ENCODE results near the gene HPSE2.

Gene HPSE2

DNA sequence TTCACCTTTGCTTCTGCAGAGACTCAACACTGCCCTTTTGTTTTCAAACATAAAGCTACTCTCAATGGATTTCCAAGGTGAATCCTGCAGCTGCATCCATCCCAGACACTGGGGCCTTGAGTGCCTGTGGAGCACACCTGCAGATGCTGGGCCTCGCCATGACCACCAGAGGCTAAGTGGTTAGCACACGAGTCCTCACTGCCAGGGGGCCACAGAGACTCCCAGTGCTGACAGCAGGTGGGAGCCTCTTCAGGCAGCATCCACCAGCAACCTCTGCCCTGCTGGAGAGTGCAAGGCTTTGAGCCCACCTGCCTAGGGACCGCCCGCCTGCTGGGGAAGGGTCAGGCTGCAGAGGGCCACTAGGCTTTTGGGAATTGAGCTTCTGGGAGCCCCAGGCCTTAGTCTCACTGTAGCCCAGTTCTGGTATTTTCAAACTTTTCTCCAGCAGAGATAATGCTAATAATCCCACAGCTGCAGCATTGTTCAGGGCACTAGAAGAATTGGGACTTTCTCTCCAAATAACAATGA is 779.5 kb downstream of the HPSE2 start:
- DNase-seq = no peak

DNA sequence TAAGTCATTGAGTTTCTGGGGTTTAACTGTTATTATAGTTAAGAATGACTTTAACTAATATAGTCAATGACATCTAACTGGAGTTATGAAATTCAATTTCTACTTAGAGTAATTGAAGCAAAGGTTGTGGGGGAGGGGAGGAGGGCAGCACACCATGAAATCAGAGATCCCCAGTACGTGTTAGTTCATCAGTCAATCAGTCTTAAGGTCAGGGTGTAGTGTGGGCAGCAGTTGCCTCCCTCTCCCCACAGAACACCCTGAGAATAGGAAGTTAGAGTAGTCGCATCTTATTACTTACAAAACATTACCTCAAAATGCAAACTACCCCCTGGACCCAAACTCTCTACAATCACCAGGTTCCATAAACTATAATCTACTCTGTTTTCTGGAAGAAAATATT is 781.9 kb downstream of the HPSE2 start:
- DNase-seq = no peak

DNA sequence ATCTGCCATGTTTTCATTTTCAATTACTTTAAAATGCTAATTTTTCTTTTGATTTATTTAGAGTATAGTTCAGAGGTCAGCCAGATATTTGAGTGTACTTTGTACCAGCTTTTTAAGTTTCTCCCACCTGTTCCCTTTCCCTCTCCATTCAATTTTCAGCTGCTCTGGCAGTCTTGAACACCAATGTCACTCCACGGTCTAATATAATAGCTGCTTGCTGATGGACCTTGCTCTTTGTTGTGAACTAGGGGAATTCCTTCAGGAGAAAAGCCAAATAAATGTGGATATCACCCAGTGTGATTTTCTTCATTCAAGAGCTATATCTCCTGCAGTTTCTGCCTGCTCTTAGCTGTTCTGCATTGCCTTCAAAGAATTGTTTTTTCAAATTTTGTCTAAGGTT is 785.0 kb downstream of the HPSE2 start:
- DNase-seq = no peak

DNA sequence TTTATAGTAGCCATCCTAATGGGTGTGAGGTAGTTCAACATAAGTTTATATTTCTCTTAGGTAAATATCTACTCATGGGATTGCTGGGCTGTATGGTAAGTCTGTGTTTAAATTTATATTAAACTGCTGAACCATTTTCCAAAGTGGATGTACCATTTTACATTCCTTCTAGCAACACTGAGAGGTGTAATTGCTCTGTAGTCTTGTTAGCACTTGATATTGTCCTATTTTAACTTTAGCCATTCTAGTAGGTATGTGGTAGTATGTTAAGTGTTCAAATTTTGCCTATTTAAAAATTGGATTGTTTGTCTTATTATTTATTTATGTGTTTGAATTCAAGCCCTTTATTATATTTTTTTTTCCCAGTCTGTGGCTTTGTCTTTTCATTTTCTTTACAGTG is 786.4 kb downstream of the HPSE2 start:
- DNase-seq = no peak

DNA sequence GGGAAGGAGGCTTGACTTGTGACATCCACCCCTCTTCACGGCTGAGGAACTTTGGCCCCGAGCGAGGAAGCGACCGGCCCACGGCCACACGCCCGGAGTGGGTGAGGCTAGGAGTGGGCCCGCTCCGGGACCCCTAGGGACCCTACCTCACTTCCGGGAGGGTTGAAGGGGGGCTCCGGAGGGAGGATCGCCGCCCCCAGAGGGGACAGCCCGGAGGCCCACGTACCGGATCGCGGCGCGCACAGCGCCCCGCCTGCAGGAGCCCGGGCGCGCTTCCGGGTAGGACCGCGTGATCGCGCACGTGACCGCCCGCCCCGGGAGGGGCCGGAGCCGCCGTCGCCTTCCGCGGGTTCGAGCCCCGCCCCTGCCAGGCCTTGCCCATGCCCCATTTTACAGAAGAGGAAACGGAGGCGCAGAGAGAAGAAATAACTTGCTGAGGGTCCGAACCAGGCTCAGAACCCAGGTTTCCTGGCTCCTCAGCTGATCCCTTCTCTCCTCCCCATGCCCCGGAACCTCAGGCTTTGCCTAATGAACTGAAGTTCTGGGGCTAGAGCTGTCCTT is 788.9 kb downstream of the HPSE2 start, which contains the start of gene HPS1:
Gene HPS1 (minus strand): TSS at position 275 of the 561 bp plus-strand sequence. CDS start 3,695 bp downstream, outside the sequence.
- peak; percentile 51 for DNase-seq

DNA sequence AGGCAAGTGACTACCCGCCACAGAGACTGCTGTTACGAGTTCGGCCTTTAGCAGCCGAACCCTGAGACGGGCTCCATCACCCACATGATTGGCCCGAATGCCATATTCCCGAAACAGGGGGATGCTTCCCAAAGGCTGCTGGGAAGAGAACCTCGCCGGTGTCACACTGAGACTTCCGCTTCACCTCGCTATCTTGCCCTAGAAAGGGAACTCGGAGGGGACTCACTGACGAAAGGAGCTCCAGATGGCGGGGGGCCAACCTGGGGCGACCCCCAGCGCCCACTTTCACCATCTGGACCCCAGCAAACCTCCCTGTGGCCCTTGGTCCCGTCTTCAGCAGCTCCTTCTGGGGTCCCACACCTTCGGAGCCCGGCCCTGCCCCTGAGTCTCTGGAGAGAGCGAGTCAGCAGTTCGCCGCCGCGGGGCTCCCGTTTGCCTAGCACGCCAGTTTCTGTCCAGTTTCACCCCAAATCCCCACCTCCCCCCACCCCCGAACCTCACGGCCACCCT is 789.4 kb downstream of the HPSE2 start:
- no peak for DNase-seq

DNA sequence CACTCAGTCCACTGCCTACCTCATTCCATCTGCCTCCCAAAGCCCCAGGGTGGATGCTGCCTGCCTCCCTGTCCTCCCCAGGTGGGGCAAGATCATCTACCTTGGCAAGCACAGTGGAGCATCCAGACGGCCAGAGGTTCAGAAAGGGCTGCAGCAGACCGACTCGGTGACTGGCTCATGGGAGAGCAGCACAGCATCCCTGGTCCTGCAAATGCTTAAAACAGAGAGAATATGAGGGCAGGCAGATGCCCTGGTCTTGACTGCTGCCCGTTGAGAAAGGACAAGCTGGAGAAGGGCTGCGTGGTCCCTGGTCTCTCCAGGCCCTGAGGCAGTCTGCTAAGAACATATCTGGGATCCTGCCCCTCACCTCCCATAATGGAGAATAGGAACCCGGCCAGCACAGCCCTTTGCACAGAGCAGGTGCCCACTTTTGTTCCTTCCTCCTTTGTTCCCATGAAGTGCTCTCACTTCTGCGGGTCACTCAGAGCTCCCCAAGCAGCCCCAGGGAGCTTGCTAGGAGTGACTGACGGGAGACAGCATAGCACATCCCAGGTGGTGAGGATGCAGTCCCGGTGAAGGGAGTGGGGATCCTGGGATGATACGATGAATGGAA is 790.3 kb downstream of the HPSE2 start:
- no peak for DNase-seq

DNA sequence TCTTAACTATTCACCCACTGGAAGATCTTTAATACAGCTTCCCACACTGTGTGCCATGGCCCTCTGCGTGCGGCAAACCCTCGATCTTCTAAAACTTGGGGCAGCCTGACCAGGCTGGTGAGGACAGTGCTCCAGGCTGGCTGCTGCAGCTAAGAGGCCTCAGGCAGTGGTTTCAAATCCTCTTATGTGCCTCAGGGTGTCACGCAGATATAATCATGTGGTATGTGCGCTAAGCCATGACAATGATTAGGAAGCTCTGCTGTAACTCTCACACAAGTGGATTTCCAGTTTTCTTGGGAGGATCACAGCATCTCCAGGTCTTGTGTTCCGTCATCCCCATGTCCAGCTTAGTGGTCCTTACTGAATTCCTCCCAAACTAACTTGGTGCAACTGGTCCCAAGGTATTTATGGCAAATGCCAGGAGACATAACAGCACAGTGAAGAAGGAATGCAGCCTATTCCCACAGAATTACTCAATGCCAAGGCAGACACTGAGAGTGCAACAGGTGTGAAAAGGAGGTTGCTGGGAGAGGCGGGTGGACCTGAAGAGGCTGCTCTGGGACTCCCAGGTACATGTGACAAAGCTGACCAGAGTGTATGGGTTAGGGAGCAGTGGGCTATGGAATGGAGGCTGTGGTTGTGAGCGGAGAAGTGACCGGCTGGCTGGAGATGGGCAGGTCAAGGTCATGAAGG is 791.2 kb downstream of the HPSE2 start:
- DNase-seq = peak; percentile 88

DNA sequence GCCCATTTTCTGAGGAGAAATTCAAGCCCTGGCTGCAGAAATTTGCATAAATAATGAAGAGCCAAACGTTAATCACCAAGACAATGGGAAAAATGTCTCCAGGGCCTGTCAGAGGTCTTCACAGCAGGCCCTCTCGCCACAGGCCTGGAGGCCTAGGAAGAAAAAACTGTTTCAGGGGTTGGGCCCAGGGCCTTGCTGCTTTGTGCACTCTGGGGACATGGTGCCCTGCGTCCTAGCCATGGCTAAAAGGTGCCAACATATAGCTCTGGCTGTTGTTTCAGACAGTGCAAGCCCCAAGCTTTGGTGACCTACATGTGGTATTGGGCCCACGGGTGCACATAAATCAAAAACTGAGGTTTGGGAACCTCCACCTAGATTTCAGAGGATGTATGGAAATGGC is 796.9 kb downstream of the HPSE2 start:
- DNase-seq = no peak

DNA sequence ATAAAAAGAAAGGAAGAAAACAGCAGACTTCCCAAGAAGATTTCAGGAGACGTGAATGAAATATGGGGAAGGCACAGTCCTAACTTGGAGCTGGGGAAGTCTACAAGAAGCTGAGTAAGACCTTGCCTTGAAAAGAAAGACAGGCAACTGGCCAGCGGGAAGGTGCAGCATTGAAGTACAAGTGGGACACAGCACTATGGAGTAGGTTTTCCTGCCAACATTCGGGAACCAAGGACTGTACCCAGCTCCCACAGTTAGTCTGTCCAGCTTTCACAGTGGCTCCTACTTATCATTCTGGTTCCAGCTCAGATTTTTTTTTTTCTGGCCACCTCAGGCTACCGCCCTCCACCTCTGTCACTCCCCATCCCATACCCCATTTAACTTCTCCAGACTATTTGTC is 798.9 kb downstream of the HPSE2 start:
- no peak for DNase-seq

DNA sequence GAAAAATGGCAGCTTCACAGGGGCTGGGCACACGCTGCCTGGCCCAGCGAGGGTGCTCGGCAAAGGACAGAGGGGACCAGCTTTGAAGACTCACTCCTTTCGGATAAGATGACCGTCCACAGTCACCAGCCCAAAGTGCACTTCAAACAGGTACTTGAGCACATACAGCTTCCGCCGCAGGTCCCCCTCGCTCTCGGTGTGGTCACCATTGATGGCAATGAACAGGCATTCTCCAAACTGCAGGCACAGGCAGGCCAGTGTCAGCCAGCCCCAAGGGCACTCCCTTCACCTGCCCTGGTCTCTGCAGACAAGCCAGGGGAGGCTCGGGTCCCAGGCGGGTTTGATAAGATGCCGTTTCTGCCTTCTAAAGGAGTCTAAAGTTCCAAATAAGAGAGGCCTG is 800.5 kb downstream of the HPSE2 start:
- no peak for DNase-seq

DNA sequence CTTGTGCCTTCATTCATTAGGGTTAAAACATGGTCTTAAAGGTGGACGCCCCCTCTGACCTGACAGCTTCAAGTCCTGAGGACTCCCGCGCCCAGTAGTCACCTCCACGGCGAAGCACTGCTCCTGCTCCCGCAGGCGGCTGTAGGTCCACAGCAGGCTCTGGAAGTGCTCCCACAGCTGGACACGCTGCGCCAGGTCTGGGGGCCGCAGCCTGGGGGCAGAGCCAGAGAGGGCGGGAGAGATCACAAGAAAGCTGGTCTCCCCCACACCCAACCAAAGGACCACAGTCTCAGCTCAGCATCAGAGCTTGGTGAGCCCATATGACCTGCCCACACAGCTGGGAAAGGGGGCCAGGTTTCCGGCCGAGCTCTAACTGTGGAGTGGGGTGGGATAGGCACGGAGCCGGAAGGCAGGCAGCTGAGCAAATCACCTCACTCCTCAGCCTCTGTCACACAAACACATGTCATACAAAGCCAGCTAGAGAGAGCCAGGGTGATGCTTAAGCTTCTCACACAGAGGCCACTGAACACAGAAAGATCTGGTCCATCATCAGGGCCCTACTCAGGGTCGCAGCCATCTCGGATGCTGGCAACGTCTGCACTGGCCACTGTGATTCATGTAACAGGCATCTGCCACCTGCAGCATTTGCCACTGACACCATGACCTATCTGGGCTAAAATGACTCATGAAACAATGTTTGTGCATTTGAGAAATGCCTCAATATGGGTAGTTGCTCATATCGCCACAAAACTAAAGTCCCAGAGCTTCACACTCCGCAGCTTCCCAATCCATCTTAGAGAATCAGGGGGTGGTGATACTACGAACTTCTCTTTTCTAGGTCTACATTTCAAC is 801.5 kb downstream of the HPSE2 start:
- DNase-seq = no peak

DNA sequence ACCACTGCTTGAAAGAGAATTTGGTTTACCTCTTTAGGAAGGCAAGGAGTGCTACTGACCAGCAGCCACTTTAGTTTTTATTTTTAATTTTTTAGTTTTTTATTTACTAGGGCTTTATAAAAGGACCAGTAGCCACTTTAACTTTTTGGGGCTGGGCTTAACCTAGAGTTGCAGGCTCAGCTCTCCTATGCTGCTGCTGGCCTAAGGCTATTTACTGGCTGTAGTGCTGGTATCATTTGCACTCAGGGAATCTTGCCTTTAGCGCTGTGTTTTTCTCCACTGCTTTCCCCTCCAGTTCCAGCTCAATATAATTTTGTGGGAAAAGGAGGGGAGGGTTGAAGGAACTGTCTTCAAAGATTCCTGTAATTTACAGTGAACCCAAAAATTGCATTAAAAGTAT is 802.3 kb downstream of the HPSE2 start:
- no peak for DNase-seq

DNA sequence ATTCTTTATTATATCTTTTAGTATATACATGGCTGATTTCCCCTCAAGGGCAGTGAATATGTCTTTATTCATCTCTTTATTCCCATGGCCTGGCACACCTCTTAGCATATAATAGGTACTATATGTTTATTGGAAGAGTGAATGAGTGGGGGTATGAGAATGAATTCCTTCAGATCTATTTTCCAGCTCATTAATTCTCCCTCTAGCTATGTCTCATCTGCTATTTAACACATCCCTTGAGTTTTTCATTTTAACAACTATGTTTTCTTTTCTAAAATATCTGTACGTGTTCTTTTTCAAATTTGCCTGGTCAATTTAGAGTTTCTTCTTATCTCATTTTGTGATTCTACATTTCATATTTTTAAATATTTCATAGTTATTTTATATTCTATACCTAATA is 803.3 kb downstream of the HPSE2 start:
- DNase-seq = no peak

DNA sequence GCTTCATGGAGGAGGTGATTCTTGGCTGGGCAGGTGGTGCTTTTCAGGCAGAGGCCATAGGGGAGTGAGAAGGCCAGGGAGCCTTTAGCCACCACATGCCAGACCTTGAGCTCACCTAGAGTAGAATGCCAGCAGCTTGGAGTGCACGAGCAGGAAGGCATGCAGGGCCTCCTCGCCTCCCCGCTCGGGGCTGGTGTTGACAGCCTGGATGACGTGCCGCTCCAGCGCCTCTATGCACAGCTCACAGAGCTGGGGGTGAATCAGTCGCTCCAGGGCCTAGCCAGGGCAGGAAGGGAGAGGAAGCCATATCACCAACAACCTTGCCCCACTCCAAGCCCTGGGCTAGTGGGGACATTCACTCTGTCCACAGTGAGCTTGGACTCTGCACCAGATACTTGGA is 804.6 kb downstream of the HPSE2 start:
- no peak for DNase-seq

DNA sequence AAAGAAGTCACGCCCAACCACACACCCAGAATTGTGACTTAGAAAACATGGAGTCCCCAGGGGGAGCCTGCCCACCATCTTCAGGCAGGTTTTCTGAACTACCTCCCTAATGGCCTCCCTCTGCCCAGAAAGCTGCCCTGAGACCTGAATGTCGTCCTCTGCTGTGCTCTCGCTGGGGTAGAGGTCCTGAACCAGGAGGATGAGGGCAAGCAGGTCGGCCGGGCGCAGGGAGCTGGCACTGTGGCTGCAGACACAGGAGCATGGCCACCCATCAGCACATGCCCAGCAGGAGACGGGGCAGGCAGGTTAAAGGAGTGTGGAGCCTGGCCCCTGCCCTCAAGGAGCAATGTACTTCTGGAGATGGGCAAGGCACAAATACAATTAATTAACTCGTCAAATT is 805.2 kb downstream of the HPSE2 start:
- DNase-seq = no peak

DNA sequence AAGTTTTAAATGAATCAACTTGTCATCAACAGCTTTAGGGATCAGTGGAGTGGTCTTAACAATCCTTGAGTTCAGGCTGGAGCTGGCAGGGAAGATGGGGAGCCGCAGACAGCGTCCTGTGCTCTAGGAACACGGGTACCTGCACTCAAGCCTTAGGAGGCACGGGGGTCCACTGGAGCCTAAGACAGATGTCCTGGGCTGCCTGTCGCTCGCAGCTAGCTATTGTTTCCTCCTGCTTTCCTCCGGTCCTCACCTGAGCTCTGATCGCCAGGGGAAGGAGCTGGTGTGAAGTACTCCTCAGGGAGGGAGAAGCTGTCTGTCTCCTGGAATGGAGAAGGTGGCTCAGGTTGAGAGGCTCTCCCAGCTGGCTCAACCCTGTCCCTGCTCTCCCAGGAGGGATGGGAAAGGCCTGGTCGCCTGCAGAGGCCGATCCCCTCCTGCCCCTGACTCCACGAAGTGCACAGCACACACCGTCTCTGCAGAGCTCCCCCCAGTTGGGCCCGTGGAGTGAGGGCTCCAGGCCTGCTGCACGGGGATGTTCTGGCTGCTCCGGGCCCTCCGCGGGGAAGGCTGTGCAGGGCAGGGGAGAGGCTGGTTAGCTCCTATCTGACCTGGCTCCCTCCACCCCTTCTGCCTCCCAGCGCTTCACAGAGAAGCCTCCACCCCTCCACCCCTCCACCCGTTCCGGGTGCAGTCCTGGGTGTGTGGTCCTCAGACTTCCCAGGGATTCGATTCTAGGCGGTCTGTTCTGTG is 806.2 kb downstream of the HPSE2 start:
- DNase-seq = no peak

DNA sequence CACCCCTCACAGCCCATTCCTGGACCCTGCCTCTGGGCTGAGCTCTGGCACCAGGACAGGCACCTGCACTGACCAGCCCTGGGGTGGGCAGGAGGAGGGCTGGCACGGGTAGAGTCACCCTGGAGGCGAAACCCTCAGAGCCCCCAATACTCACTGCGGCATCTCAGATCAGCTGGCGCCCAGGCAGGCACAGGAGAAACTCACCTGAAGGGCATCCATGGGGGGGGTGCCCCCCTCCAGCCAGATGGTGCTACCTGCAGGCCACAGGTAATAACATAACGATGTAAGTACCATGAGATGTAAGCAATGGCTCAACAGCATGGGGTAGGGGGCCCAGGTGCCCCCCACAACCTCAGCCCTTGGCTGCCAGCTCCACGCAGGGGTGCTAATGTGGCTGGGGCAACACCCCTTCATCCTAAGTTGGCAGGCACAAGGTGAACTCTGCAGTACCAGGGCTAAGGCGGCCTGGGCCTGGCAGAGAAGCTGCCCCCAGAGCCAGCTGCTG is 808.6 kb downstream of the HPSE2 start:
- DNase-seq = no peak

DNA sequence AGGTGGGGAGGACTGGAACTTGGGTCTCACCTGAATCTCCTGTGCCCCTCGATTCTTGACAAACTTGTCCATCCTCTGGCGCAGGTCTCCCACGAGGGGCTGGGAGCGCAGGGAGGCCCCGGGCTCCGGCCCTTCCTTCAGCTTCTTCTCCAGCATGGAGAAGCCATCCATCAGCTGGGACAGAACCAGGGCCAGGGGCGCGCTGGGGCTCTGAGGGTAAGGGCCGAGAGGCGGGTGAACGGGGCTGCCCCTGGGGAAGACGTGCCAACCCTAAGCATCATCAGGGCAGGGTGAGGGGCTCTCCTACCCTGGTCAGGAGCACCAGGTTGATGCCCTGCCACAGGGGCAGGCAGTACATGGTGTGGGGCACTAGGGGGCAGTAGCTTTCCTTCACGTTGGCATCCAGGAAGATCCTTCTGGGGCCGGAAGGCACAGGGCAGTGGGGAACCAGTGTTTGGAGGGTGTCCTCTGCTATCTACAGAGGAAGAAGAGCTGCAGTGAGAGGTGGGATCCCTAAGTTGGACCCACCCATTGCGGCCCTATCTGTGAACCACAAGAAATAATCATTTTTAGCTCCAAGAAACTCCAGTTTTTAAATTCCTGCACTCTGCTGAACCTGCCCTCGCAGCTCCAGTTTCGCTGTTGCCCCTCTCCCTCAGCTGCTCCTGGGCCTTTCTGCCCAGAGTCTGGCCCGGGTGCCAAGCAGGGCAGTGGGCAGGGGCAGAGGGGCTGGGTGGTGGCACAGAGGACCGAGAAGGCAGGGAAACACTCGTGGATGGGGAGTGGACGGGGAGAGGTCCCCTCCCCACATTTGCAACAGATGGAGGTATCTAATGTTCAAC is 809.9 kb downstream of the HPSE2 start:
- DNase-seq = peak; percentile 65

DNA sequence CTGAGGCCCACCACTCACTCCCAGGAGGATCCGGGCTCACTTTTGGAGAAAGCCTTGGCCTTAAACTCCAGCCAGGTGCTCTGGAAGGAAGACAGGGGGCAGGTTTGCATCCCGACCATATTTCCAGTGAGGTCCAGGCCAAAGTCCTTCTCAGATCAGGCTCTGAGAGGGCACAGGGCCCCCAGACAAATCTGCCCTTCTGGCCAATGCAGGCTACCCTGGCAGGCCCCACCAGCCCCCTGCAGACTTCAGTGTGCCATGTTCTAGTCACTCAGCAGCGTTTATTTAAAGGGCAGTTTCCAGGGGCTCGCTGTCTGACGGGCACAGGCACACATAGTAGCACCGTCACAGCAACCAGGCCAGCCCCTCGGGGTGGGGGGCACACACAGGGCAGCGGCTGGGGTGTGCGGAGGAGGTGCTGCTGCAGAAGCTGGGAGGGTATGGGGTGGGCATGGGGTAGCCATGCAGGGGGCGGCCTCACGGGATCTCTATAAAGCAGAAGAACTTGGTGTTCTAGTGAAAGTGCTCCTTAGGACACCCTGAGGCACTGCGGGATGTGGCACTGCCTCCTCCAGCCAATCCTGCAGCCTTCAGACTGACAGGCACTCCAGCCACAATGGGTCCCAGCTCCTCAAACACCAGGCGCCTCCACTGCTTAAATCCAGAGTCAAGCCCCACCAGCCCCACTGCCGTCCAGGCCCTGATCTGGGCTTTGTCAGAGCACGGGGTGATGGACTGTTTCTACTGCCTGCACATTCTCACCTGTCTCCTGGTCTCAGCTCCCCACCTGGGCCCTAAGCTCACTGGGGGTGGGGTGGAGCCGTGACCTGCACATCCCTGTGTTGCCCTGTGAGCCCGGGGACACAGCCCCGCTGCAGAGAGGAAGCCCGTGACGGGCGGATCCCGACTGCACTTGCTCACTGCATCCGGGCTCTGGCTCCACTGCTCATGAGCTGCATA is 811.1 kb downstream of the HPSE2 start:
- DNase-seq = no peak

All from NCI-H82 (cell line).